GM08714 (cell line): ENCODE data around the gene IGSF1.
"Not testable (repeated sequence)": the region's sequence is repeated elsewhere in the genome, so short reads cannot be mapped to it uniquely, and the experiment has no call there.

Experiments
- H3K4me3 ChIP-seq: fragments of 200-500 bp; sonication (Bioruptor generic); 2 replicates; pipeline ENCODE4 v1.5.1; 2014; ENCODE audit warnings: mild to moderate bottlenecking, low read length, inconsistent platforms
- ZNF274 ChIP-seq: IDR thresholded peaks from 2 replicates; pipeline ENCODE4 v1.6.1; 2012; ENCODE audit warnings: mild to moderate bottlenecking, low read depth, low read length

The IGSF1 gene

GRCh38 chrX:131257367-131257766 lies 31.7 kb downstream of the IGSF1 start:
- TF ChIP-seq ZNF274: no peak
- H3K4me3 ChIP-seq: no peak overlapping the region

- not testable (repeated sequence) for H3K4me3 ChIP-seq
These were observed 37.9 kb downstream of the IGSF1 start for GRCh38 chrX:131250984-131251738.

DNA sequence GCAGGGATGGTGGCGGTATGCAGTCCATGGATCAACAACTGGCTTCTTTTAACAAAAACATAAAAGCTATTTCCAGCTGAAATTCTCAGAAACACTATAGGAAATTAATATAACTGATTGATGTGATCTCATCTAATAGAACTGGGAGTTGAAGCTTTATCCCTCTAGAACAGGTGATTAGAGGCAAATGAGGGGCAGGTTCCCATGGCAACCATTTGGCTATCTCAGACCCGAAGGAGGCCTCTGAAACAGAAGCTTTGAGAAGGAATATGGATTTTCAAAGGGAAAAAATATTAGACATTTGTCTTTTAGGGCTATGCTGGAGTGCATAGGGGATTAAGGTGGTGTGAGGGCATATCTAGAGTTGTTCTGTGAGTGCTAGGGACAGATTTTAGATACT lies 50.0 kb downstream of the IGSF1 start:
- TF ChIP-seq ZNF274: no peak
- no peak overlapping the region for H3K4me3 ChIP-seq

DNA sequence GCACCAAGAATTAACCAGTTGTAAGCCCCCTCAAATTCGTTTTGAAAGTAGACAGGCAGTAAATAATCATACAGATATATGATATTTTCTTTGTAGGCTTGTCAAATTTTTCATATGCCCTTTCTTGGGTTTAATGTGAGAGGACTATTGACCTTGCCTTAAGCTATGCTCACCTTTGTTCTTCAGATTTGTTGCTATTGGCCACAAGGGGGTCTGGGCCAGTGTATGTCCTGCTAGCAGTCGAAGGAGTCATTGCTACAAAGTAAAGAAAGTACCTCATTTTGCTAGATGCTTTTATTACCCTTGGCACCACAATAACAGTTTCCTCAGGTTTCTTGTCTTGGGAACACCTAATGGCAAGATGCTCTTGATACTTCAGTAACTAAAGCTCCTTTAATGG lies 51.7 kb downstream of the IGSF1 start:
- TF ChIP-seq ZNF274: no peak
- no peak overlapping the region for H3K4me3 ChIP-seq

DNA sequence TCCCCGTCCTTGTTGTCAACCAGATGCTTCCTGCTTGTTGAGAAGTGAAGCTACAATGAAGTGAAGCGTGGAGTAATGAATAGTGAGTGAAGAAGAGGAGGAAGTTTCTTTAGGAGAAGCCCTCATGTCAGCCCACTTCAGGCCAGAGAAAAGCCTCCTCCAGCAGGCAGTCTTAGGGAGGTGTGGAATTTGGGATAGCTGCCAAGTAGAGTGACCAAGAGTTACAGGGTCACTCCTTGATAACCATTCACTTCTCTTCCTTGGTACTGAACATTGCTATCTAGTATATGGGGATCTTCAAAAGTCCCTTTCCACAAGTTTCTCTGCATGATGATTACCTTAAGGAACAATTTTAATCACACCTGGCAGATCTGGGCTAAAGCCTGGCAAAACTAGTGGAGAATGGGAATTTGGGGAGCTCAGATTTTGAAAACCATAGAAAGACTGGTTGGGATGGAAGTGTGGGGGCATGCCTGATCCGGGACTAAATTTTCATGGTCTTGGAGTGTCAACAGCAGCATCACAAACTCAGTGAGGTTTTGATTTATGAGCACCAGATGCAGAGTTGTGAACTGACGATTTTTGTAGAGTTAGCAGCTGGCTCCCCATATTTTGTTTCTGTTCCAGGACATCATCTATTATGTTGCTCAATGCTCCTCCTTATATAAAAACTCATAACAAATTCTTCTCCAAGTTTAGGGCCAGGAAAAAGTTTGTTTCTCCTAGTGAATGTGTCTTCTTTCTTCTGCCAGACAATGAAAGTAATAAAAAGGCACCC lies 53.1 kb downstream of the IGSF1 start:
- TF ChIP-seq ZNF274: no peak
- no peak overlapping the region for H3K4me3 ChIP-seq

- TF ChIP-seq ZNF274: no peak
- no peak overlapping the region for H3K4me3 ChIP-seq
These were observed 61.5 kb downstream of the IGSF1 start for GRCh38 chrX:131227608-131228007.

DNA sequence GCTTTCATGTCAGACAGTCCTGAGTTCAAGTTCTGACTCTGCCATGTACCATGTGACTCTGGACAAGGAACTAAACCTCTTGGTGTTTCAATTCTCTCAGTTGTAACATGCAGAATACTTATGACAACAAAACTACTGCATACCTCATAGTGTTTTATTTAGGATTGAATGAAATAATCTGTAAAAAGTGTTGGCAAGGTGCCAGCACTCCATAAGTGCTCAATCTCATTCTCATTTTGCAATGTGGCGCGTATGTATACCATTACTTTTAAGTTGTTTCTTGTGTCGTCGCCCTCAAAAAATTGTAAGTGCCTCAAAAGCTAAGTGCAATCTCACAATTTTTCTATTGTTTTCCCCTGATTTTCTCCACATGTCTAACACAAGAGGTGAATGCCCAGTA lies 62.5 kb downstream of the IGSF1 start:
- H3K4me3 ChIP-seq: no peak overlapping the region
- TF ChIP-seq ZNF274: no peak

DNA sequence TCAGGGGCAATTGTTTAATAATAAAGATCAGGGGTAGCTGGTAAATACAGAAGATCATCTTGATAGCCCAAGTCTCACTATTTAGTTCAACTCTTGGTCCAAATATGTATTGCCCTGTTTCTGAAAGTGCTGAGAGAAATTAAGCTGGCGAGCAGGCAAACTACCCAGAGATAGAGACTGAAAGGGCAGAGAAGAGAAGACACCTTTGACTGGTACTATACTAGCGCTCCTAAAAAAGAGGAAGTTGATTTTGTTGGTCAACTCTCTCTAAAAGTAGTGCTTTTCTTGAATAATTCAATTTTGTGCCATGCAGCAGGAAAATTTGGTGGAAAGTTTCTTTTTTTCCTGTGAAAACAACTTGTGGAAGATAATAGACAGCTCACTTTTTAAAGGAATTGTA lies 64.0 kb downstream of the IGSF1 start:
- H3K4me3 ChIP-seq: no peak overlapping the region
- TF ChIP-seq ZNF274: no peak
